ENCODE measurements around the gene HTT. TPM values are rescaled to one million over a fixed set of nuclear protein-coding genes. Genes with fewer than 3 reads are reported as not detected.
A peak's percentile ranks its signal among the peaks of the same experiment; 100 is the strongest.

The HTT gene
- total RNA-seq, 1 donor from 2014 or later: 73.6 TPM

DNA sequence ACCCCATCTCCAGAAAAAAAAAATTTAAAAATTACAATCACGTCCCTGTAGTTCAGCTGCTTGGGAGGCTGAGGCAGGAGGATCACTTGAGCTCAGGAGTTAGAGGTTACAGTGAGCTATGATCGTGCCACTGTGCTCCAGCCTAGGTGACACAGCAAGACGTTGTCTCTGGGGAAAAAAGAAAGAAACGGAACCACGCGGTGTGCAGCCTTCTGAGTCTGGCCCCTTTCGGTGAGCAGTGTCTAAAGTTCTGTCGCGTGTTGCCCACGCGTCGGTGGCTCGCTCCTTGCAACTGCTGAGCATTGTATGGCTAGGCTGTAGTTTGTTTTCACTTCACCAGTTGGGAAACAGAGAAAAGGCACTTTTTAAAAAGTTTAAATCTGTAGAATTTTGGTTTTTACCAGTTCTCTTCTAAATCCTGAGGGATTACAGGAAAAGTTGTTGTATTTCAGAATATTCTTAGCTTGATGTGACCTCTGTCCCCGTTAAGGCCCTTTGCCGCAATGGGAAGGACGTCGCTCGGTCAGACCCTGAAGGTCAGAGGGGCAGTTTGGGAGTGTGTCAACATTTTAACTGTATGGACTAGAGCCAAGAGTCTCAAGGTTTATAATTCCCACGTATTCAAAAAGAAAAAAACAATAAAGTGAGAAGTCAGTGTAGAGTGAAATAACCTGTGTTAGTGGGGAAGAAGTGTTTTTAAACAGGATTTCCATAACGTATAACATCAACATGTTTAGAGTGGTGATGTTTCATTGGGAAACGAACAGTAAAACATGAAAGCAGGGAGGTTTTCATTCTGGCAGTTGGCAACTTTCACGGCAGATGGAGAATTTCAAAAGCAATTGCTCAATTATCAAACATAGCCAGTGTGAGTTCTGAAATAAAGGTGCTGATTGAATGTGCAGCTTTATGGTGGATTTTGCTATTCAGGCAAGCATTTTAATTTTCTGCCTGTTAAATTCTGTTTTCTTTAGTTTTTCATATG, 128.6 kb downstream of the HTT start:
- no peaks in the 10 kb centered on the region for H3K9me3 Mint-ChIP-seq
- peaks cover 14% of the 10 kb centered on the region for H3K36me3 Mint-ChIP-seq
- peak overlapping the region; percentile 28 for H3K27ac Mint-ChIP-seq

DNA sequence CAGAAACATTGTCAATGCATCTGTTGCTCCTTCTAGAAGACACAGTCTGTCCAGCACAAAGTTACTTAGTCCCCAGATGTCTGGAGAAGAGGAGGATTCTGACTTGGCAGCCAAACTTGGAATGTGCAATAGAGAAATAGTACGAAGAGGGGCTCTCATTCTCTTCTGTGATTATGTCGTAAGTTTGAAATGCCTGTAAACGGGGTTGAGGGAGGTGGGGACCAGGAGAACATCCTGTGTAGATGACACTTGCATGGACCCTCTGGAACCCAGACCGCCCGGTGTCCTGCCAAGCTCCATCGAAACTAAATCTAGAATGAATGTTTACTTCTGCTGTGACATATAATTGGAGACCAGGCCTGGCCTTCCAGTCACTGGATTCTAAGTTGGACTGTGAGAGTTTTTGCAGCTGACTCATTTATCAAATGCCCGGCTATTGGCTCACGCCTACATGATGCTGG, 129.5 kb downstream of the HTT start:
- TF ChIP-seq, protein P1, sequence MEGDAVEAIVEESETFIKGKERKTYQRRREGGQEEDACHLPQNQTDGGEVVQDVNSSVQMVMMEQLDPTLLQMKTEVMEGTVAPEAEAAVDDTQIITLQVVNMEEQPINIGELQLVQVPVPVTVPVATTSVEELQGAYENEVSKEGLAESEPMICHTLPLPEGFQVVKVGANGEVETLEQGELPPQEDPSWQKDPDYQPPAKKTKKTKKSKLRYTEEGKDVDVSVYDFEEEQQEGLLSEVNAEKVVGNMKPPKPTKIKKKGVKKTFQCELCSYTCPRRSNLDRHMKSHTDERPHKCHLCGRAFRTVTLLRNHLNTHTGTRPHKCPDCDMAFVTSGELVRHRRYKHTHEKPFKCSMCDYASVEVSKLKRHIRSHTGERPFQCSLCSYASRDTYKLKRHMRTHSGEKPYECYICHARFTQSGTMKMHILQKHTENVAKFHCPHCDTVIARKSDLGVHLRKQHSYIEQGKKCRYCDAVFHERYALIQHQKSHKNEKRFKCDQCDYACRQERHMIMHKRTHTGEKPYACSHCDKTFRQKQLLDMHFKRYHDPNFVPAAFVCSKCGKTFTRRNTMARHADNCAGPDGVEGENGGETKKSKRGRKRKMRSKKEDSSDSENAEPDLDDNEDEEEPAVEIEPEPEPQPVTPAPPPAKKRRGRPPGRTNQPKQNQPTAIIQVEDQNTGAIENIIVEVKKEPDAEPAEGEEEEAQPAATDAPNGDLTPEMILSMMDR (IDR thresholded peaks at IDR 0.05; ENCODE audit: unreplicated experiment): no peak
- peaks cover 1% of the 10 kb centered on the region for H3K4me1 Mint-ChIP-seq
- no peaks in the 10 kb centered on the region for H3K9me3 Mint-ChIP-seq
- H3K4me3 Mint-ChIP-seq: no peak overlapping the region
- H3K27ac Mint-ChIP-seq: peak overlapping the region; percentile 28
- DNase-seq (ENCODE audit: low spot score in 2 of 2, unreplicated experiment in 2 of 2): no peak
- H3K36me3 Mint-ChIP-seq: peaks cover 21% of the 10 kb centered on the region
- H3K27me3 Mint-ChIP-seq (ENCODE audit: low read depth): no peaks in the 10 kb centered on the region

More for the DNA sequence above, 128.6 kb downstream of the HTT start:
- no peak for DNase-seq (ENCODE audit: low spot score in 2 of 2, unreplicated experiment in 2 of 2)
- peaks cover 1% of the 10 kb centered on the region for H3K4me1 Mint-ChIP-seq
- no peak overlapping the region for H3K4me3 Mint-ChIP-seq
- no peaks in the 10 kb centered on the region for H3K27me3 Mint-ChIP-seq (ENCODE audit: low read depth)
- TF ChIP-seq, protein P1 (IDR thresholded peaks at IDR 0.05; ENCODE audit: unreplicated experiment): no peak

- DNase-seq (ENCODE audit: low spot score in 2 of 2, unreplicated experiment in 2 of 2): no peak
- H3K4me1 Mint-ChIP-seq: peaks cover 1% of the 10 kb centered on the region
- no peak overlapping the region for H3K4me3 Mint-ChIP-seq
- H3K9me3 Mint-ChIP-seq: no peaks in the 10 kb centered on the region
- H3K27me3 Mint-ChIP-seq (ENCODE audit: low read depth): no peaks in the 10 kb centered on the region
- TF ChIP-seq, protein P1 (IDR thresholded peaks at IDR 0.05; ENCODE audit: unreplicated experiment): no peak
- H3K27ac Mint-ChIP-seq: no peak overlapping the region
- peaks cover 33% of the 10 kb centered on the region for H3K36me3 Mint-ChIP-seq
Observed at GRCh38 chr4:3205995-3206394, 131.5 kb downstream of the HTT start.

DNA sequence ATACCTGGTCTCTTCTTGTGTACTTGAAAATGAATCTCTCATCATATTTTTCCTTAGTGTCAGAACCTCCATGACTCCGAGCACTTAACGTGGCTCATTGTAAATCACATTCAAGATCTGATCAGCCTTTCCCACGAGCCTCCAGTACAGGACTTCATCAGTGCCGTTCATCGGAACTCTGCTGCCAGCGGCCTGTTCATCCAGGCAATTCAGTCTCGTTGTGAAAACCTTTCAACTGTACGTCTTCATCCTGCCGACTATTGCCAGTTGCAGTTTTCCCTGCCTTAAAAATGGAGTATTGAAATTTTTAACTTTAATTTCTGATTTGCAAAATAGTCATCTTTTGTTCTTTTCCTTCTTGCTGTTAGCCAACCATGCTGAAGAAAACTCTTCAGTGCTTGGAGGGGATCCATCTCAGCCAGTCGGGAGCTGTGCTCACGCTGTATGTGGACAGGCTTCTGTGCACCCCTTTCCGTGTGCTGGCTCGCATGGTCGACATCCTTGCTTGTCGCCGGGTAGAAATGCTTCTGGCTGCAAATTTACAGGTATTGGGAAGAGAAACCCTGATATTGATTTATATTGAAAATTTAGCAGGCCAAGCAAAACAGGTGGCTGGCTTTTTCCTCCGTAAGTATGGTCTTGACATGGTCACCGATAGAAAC, 132.1 kb downstream of the HTT start:
- DNase-seq (ENCODE audit: low spot score in 2 of 2, unreplicated experiment in 2 of 2): no peak
- Mint-ChIP-seq H3K9me3 (no peaks in the 10 kb centered on the region), H3K4me1 (peaks cover under 1% of the 10 kb centered on the region), H3K27ac (no peak overlapping the region), H3K36me3 (peaks cover 32% of the 10 kb centered on the region), H3K4me3 (no peak overlapping the region), H3K27me3 (ENCODE audit: low read depth) (no peaks in the 10 kb centered on the region)
- TF ChIP-seq, protein P1 (IDR thresholded peaks at IDR 0.05; ENCODE audit: unreplicated experiment): no peak

GRCh38 chr4:3207531-3208037, 133.1 kb downstream of the HTT start:
- H3K36me3 Mint-ChIP-seq: peaks cover 32% of the 10 kb centered on the region
- no peak for DNase-seq (ENCODE audit: low spot score in 2 of 2, unreplicated experiment in 2 of 2)
- TF ChIP-seq, protein P1 (IDR thresholded peaks at IDR 0.05; ENCODE audit: unreplicated experiment): no peak

More at GRCh38 chr4:3207531-3208037, 133.1 kb downstream of the HTT start:
- no peak overlapping the region for H3K4me3 Mint-ChIP-seq
- no peaks in the 10 kb centered on the region for H3K4me1 Mint-ChIP-seq
- H3K27ac Mint-ChIP-seq: no peak overlapping the region
- H3K9me3 Mint-ChIP-seq: no peaks in the 10 kb centered on the region
- H3K27me3 Mint-ChIP-seq (ENCODE audit: low read depth): no peaks in the 10 kb centered on the region

Measured in mesothelial cell of epicardium (in vitro differentiated cells).